ENCODE measurements around the gene SNPH. TPM values are rescaled to one million over a fixed set of nuclear protein-coding genes. Genes with fewer than 3 reads are reported as not detected.

Gene SNPH
- total RNA-seq, 4 donors from 2014 or later = 9.3 to 16.2 (median 13.6) TPM

DNA sequence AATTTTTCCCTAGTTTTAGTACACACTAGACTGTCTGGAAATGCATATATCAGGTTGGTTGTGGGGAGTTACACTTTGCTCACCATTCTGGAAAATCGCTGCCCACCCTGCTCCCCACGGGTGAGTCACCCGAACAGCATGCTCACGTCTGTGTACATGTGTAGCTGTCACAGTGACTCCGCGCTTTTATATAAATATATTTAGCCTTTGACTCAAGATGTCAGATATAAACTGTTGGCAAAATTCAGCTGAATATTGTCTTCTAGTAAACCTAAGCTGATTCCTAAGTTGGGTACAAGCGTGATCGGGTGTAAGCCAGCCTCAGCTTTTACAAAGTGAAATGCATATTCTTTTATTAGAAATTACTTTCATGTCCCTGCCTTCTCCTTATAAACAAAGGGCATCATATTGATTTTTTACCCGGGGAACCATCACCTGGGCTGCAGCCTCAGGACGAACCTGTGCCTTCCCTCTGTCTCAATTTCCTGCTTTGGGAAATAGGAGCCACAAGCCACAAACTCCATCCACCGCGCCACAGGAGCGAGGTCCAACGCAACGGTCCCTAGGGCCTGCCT is 58.6 kb downstream of the SNPH start:
- no peaks in the 10 kb centered on the region for H3K9me3 ChIP-seq
- intact Hi-C loops (cut with DNase I) = loop anchor here (2.0 kb wide), 1 partner anchor 68 kb away; the partner anchor contains the start of gene FKBP1A
- H3K27me3 ChIP-seq = no peaks in the 10 kb centered on the region
- DNase-seq = peak in 1 of 2 donors; percentile 8
- H3K4me1 ChIP-seq = peaks cover 52 to 76% of the 10 kb centered on the region in 2 donors
- no peak for TF ChIP-seq POLR2A (IDR thresholded peaks at IDR 0.05)
- TF ChIP-seq, protein P1, sequence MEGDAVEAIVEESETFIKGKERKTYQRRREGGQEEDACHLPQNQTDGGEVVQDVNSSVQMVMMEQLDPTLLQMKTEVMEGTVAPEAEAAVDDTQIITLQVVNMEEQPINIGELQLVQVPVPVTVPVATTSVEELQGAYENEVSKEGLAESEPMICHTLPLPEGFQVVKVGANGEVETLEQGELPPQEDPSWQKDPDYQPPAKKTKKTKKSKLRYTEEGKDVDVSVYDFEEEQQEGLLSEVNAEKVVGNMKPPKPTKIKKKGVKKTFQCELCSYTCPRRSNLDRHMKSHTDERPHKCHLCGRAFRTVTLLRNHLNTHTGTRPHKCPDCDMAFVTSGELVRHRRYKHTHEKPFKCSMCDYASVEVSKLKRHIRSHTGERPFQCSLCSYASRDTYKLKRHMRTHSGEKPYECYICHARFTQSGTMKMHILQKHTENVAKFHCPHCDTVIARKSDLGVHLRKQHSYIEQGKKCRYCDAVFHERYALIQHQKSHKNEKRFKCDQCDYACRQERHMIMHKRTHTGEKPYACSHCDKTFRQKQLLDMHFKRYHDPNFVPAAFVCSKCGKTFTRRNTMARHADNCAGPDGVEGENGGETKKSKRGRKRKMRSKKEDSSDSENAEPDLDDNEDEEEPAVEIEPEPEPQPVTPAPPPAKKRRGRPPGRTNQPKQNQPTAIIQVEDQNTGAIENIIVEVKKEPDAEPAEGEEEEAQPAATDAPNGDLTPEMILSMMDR (IDR thresholded peaks at IDR 0.05) = no peak
- H3K4me3 ChIP-seq (replicated peaks in 1 of 3) = peak overlapping the region in 1 of 3 donors; percentile 68
- no peaks in the 10 kb centered on the region for H3K36me3 ChIP-seq
- WGBS, 2 donors = 30 to 38% methylated on average over 15 of the region's 15 CpGs
- H3K27ac ChIP-seq = peak overlapping the region in 2 of 3 donors; percentile 95 to 99

DNA sequence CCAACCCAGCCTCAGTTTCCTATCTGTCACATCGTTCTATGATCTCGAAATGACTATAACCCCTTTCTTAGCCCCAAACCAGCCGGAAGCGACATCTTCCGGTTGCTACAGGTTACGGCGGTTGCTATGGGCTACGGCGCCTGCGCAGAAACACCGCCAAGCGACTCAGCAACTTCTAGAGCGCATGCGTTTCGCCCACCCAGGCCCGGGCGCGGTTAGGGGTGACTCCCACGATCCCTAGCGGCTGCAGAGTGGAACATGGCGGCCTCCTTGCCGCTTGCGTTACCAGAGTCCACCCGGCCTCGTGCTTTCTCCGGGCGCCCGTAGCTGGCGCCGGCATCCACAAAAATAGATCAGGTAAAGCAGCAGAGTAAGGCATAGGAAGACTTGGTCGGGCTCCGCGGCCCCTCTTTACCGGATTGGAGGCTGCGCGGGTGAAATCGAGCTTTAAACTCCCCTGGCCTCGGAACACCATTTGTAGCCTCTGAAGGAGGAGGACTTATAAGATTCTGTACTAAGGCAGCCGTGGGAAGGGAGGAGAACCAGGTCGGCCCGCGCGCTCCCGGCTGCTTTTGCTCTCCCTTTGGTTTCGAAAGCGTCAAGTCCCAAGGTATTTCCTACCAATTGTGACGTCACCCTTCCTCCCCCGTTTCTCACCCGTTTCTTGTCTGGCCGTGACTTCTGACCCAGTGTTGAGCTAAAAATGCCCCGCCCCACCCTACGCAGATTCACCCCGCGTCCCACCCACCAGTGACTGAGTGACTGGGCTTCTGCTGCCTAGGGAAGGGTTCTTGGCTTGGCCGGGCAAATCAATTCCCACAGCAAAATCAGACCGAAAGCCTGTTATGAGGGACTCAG is 59.3 kb downstream of the SNPH start:
- H3K27ac ChIP-seq = peak overlapping the region; percentile 95 to 99 (median 97)
- intact Hi-C loops (cut with DNase I) = loop anchor here (2.0 kb wide), 1 partner anchor 67 kb away; the partner anchor contains the start of gene FKBP1A
- H3K27me3 ChIP-seq = no peaks in the 10 kb centered on the region
- 0 to 1% methylated on average over 48 of the region's 56 CpGs for WGBS, 2 donors
- no peaks in the 10 kb centered on the region for H3K9me3 ChIP-seq
- peak; percentile 97 for DNase-seq
- no peaks in the 10 kb centered on the region for H3K36me3 ChIP-seq
- TF ChIP-seq, protein P1 (IDR thresholded peaks at IDR 0.05) = peak in 3 of 6 experiments; percentile 26 to 39 (median 30)
- TF ChIP-seq POLR2A (IDR thresholded peaks at IDR 0.05) = peak; percentile 84 to 92
- peaks cover 59 to 84% of the 10 kb centered on the region in 2 donors for H3K4me1 ChIP-seq
- peak overlapping the region in 2 of 3 donors; percentile 68 to 88 for H3K4me3 ChIP-seq (replicated peaks in 1 of 3)

DNA sequence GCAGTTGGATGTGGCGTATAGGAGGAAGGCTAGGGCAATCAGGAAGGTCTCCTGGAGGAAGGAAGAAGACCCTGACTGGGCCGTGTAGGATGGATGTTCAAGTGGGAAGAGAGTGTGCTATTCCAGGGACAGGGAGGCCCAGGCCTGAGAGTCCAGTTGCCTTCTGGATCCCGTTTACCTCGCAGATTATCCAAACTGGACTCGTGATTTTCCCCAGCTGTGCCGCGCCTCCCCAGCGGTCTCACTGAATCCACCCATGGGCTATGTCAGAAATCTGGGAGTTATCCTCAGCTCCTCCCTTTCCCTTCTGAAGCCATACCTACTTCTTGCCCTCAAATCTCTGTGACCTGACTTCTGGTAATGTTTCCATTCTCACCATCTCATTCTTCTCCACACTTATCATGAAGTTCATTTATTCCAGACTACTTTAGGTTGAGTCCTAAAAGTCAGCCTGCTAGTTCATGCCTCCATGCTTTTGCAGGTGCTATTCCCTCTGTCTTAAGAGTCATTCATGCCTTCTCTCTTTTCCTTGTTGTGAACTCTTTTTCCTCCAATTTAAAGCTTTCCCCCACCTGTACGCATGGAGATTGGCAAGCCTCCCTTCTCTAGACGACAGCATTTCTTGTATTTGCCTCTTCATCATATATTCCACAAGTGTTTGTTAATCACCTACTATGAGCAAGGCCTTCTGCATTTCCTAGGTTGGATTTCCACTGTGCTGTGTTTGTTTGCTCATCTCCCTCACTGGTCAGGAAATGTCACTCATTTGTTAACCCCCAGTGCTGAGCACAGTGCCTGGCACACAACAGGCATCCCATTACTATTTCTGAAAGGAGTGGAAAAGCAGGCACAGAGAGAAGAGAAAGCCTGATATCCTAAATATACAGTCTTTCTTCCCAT is 60.2 kb downstream of the SNPH start:
- Histone ChIP-seq H3K4me1 (peaks cover 65 to 88% of the 10 kb centered on the region in 2 donors), H3K4me3 (replicated peaks in 1 of 3) (peak overlapping the region in 2 of 3 donors; percentile 68 to 88), H3K27ac (peak overlapping the region; percentile 95 to 99 (median 97)), H3K36me3 (no peaks in the 10 kb centered on the region), H3K27me3 (no peaks in the 10 kb centered on the region), H3K9me3 (no peaks in the 10 kb centered on the region)
- TF ChIP-seq, protein P1 (IDR thresholded peaks at IDR 0.05) = no peak
- WGBS, 2 donors = 46% methylated on average over 10 of the region's 10 CpGs
- DNase-seq = peak in 1 of 2 donors; percentile 19
- intact Hi-C loops (cut with DNase I) = no loop called here

GRCh38 chr20:1327241-1327653 is 61.2 kb downstream of the SNPH start:
- no peaks in the 10 kb centered on the region for H3K9me3 ChIP-seq
- peak in 1 of 2 donors; percentile 22 for DNase-seq
- WGBS, 2 donors = 81 to 85% methylated on average over 8 of the region's 8 CpGs
- intact Hi-C loops (cut with DNase I) = no loop called here
- H3K4me3 ChIP-seq (replicated peaks in 1 of 3) = no peak overlapping the region
- H3K27me3 ChIP-seq = no peaks in the 10 kb centered on the region
- peaks cover 61 to 81% of the 10 kb centered on the region in 2 donors for H3K4me1 ChIP-seq
- H3K27ac ChIP-seq = peak overlapping the region; percentile 95 to 99 (median 97)
- no peaks in the 10 kb centered on the region for H3K36me3 ChIP-seq
- TF ChIP-seq, protein P1 (IDR thresholded peaks at IDR 0.05) = no peak
- TF ChIP-seq POLR2A (IDR thresholded peaks at IDR 0.05) = no peak
